Calu3 (cell line): ENCODE data around the gene WDFY2. TPM values are rescaled to one million over a fixed set of nuclear protein-coding genes. Genes with fewer than 3 reads are reported as not detected.

Experiments
- BruUV-seq: library from RNA; stranded (reverse); fragments of 400-500 nt; replicated peaks from 2 replicates; lab custom pipeline; 2021; lab: Mats Ljungman, UMichigan
- CTCF ChIA-PET: fragments of 300-600 bp; sonication (Branson Sonifier 250); formaldehyde crosslinking; loops from one replicate; lab custom pipeline; 2022; ENCODE audit warnings: antibody characterized with exemption; lab: Charles Lee
- DNase-seq: peaks from one replicate; pipeline ENCODE4 v3.0.0; 2022
- H3K27ac Mint-ChIP-seq: one replicate; pipeline ENCODE4 v1.8.0; 2022; ENCODE audit warnings: mixed read lengths; ENCODE audit not compliant: unreplicated experiment
- H3K27me3 Mint-ChIP-seq: one replicate; pipeline ENCODE4 v1.8.0; 2022; ENCODE audit warnings: mixed read lengths; ENCODE audit not compliant: unreplicated experiment
- H3K36me3 Mint-ChIP-seq: one replicate; pipeline ENCODE4 v1.8.0; 2022; ENCODE audit warnings: mild to moderate bottlenecking, moderate library complexity, mixed read lengths; ENCODE audit not compliant: insufficient read depth, unreplicated experiment
- H3K4me1 Mint-ChIP-seq: one replicate; pipeline ENCODE4 v1.8.0; 2022; ENCODE audit warnings: mild to moderate bottlenecking, low read depth, mixed read lengths; ENCODE audit not compliant: unreplicated experiment
- H3K4me3 Mint-ChIP-seq: one replicate; pipeline ENCODE4 v1.8.0; 2022; ENCODE audit warnings: mild to moderate bottlenecking, low read depth, moderate library complexity, mixed read lengths; ENCODE audit not compliant: unreplicated experiment
- H3K9me3 Mint-ChIP-seq: one replicate; pipeline ENCODE4 v1.8.0; 2022; ENCODE audit warnings: low read depth, mixed read lengths; ENCODE audit not compliant: unreplicated experiment
- intact Hi-C: fragments of 100-400 bp; cut with micrococcal nuclease; formaldehyde crosslinking; loops from one replicate; pipeline ENCODE4 v1.10.0; 2022; ENCODE audit not compliant: unreplicated experiment
- total RNA-seq: library from RNA; stranded (reverse); gene quantifications from 2 replicates; pipeline ENCODE4 v1.2.3, GENCODE V29; 2022
- TF ChIP-seq, protein P1 (sequence below): fragments of 200-600 bp; IDR thresholded peaks from one replicate; pipeline ENCODE4 v1.8.0; 2022; ENCODE audit warnings: antibody characterized with exemption; ENCODE audit not compliant: unreplicated experiment

Gene WDFY2
- total RNA-seq, 1 experiment from 2014 or later, result 5.9 TPM

DNA sequence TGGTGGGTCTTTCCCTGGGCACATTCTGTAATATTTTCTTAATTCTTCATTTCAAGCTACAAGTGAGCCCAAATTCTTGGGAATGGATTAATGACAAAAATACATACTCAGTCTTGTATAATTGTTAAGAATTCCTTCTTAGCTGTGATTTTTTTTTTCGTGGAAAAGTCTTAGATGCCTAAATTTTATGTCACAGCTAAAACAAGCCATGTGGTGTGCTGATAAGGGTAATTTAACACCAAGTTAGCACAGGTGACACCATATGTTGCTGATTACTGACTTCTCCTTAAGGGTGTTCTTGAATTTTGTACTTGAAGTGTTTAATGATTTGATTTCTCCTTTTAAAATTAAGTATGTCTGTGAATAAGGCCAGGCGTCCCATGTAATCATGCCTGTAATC lies 29.3 kb downstream of the WDFY2 start:
- Mint-ChIP-seq H3K4me1 (no peaks in the 10 kb centered on the region), H3K4me3 (no peak overlapping the region), H3K36me3 (no peaks in the 10 kb centered on the region), H3K27ac (no peak overlapping the region), H3K9me3 (no peaks in the 10 kb centered on the region), H3K27me3 (no peaks in the 10 kb centered on the region)
- no TSS peak for BruUV-seq
- CTCF ChIA-PET, result no interaction called here
- intact Hi-C loops, result no loop called here
- no peak for DNase-seq
- TF ChIP-seq, protein P1, sequence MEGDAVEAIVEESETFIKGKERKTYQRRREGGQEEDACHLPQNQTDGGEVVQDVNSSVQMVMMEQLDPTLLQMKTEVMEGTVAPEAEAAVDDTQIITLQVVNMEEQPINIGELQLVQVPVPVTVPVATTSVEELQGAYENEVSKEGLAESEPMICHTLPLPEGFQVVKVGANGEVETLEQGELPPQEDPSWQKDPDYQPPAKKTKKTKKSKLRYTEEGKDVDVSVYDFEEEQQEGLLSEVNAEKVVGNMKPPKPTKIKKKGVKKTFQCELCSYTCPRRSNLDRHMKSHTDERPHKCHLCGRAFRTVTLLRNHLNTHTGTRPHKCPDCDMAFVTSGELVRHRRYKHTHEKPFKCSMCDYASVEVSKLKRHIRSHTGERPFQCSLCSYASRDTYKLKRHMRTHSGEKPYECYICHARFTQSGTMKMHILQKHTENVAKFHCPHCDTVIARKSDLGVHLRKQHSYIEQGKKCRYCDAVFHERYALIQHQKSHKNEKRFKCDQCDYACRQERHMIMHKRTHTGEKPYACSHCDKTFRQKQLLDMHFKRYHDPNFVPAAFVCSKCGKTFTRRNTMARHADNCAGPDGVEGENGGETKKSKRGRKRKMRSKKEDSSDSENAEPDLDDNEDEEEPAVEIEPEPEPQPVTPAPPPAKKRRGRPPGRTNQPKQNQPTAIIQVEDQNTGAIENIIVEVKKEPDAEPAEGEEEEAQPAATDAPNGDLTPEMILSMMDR, result no peak

DNA sequence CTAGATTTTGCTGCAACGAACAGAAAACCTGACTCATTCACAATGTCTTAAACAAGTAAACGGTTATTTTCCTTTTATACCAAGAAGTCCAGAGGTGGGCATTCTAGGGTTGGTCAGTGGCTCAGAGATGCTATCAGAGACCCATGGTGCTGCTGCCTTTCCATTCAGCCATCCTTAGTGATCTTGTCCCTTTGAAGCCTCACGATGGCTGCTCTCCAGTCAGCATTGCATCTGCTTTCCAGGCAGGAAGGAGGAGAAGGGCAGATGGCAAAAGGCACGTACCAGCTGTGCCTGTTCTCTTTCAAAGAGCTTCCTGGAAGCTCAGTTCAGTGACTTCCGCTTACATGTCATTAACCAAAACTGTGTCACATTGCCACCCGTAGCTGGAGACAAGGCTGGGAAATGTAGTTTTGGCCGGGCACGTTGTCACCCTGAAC lies 30.1 kb downstream of the WDFY2 start:
- DNase-seq, result no peak
- no peaks in the 10 kb centered on the region for H3K9me3 Mint-ChIP-seq
- no peak overlapping the region for H3K4me3 Mint-ChIP-seq
- H3K36me3 Mint-ChIP-seq, result no peaks in the 10 kb centered on the region
- CTCF ChIA-PET, result no interaction called here
- H3K4me1 Mint-ChIP-seq, result no peaks in the 10 kb centered on the region
- intact Hi-C loops, result no loop called here
- TF ChIP-seq, protein P1, result no peak
- H3K27ac Mint-ChIP-seq, result no peak overlapping the region
- H3K27me3 Mint-ChIP-seq, result no peaks in the 10 kb centered on the region
- no TSS peak for BruUV-seq

DNA sequence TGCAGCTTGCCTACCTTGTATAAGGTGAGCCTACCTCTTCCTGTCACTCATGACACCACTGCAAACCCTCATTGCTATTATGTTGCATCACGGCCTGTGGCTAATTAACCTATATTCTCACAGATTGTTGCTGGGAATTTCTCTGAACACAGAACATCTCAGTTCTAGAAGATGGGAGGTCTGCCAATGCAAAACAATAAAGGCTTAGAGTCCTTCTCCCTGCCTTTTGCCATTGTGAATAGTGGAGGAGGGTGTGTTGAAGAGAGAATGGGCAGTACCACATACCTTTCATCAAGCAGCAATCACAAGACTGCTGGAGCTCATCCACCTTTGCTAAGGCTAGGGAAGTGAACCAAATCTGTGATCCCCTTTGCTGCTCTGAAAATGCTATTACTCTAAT lies 34.4 kb downstream of the WDFY2 start:
- intact Hi-C loops, result no loop called here
- DNase-seq, result no peak
- no peaks in the 10 kb centered on the region for H3K4me1 Mint-ChIP-seq
- TF ChIP-seq, protein P1, result no peak
- H3K36me3 Mint-ChIP-seq, result no peaks in the 10 kb centered on the region
- H3K27me3 Mint-ChIP-seq, result no peaks in the 10 kb centered on the region
- H3K9me3 Mint-ChIP-seq, result no peaks in the 10 kb centered on the region
- H3K4me3 Mint-ChIP-seq, result no peak overlapping the region
- H3K27ac Mint-ChIP-seq, result no peak overlapping the region
- CTCF ChIA-PET, result interaction anchor here (1.0 kb wide), 1 partner anchor 14 kb away, joined by 3 read pairs; no protein-coding TSS in a partner anchor
- BruUV-seq, result no TSS peak

DNA sequence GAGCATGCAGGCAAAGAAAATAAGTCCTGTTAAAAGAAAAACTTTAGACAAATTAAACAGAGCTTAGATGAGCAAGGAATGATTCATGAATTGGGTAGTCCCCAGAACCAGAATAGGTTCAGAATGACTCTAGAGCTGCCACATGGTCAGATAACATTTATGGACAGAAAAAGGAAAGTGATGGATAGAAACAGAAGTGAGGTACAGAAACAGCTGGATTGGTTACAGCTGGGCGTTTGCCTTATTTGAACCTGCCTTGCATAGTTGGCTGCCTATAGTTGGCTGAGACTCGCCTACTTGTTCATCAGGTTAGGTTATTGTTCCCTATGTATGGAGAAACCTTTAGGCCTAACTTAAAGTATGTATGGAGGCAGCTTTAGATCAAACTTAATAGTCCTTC lies 35.4 kb downstream of the WDFY2 start:
- no peak overlapping the region for H3K27ac Mint-ChIP-seq
- DNase-seq, result no peak
- BruUV-seq, result no TSS peak
- H3K27me3 Mint-ChIP-seq, result no peaks in the 10 kb centered on the region
- H3K36me3 Mint-ChIP-seq, result no peaks in the 10 kb centered on the region
- TF ChIP-seq, protein P1, result no peak
- intact Hi-C loops, result no loop called here
- CTCF ChIA-PET, result interaction anchor here (0.7 kb wide), 1 partner anchor 24 kb away, joined by 3 read pairs; no protein-coding TSS in a partner anchor
- no peaks in the 10 kb centered on the region for H3K4me1 Mint-ChIP-seq
- no peaks in the 10 kb centered on the region for H3K9me3 Mint-ChIP-seq
- H3K4me3 Mint-ChIP-seq, result no peak overlapping the region
